Mesenchymal stem cell (in vitro differentiated cells and primary cell): ENCODE data around the gene PPIP5K1.

Source experiments
- DNase-seq: peaks from one replicate; pipeline ENCODE4 v3.0.0-alpha.2; 2013
- H2AFZ ChIP-seq: one replicate; pipeline ENCODE4 v1.6.1; 2013; ENCODE audit warnings: low read depth, mild to moderate bottlenecking, control low read depth, inconsistent platforms, low read length, moderate library complexity
- H2AK5ac ChIP-seq: 2 replicates; pipeline ENCODE4 v1.6.1; 2013; ENCODE audit warnings: low read length, moderate library complexity, mild to moderate bottlenecking, inconsistent platforms; ENCODE audit not compliant: severe bottlenecking
- H2BK120ac ChIP-seq: one replicate; pipeline ENCODE4 v1.6.1; 2013; ENCODE audit warnings: low read depth, mild to moderate bottlenecking, inconsistent platforms, low read length, moderate library complexity
- H2BK12ac ChIP-seq, 2 experiments: one replicate each; pipeline ENCODE4 v1.6.1; 2013; ENCODE audit warnings: inconsistent platforms in 2 of 2, low read length in 2 of 2, mild to moderate bottlenecking in 2 of 2, moderate library complexity in 2 of 2, control low read depth in 1 of 2
- H2BK15ac ChIP-seq: one replicate; pipeline ENCODE4 v1.6.1; 2013; ENCODE audit warnings: mild to moderate bottlenecking, low read depth, inconsistent platforms; ENCODE audit not compliant: poor library complexity, severe bottlenecking
- H2BK5ac ChIP-seq: 2 replicates; pipeline ENCODE4 v1.6.1; 2013; ENCODE audit warnings: low read depth, mild to moderate bottlenecking, low read length, control low read depth, inconsistent platforms; ENCODE audit not compliant: poor library complexity, severe bottlenecking
- H3K14ac ChIP-seq, 2 experiments: one replicate each; pipeline ENCODE4 v1.6.1; 2013; ENCODE audit warnings: inconsistent platforms in 2 of 2, low read length in 2 of 2, control low read depth in 1 of 2, mild to moderate bottlenecking in 1 of 2, moderate library complexity in 1 of 2
- H3K18ac ChIP-seq, 2 experiments: one replicate each; pipeline ENCODE4 v1.6.1; 2013; ENCODE audit warnings: inconsistent platforms in 2 of 2, low read length in 2 of 2, control low read depth in 1 of 2, low read depth in 1 of 2, mild to moderate bottlenecking in 1 of 2
- H3K23ac ChIP-seq, 2 experiments: one replicate each; pipeline ENCODE4 v1.6.1; 2013; ENCODE audit warnings: inconsistent platforms in 2 of 2, low read length in 2 of 2, mild to moderate bottlenecking in 2 of 2, moderate library complexity in 2 of 2, control low read depth in 1 of 2
- H3K27ac ChIP-seq: 2 replicates; pipeline ENCODE4 v1.5.1; 2013; ENCODE audit warnings: mild to moderate bottlenecking, moderate library complexity, low read length, control low read depth, inconsistent platforms; ENCODE audit not compliant: poor library complexity, severe bottlenecking
- H3K27me3 ChIP-seq, 2 experiments: 2 replicates each; pipeline versions ENCODE4 v1.6.1 to v1.7.0; 2013; ENCODE audit warnings: low read length in 2 of 2, mild to moderate bottlenecking in 2 of 2, moderate library complexity in 2 of 2, control low read depth in 1 of 2, inconsistent platforms in 1 of 2; ENCODE audit not compliant: control insufficient read depth in 1 of 2, insufficient read depth in 1 of 2
- H3K36me3 ChIP-seq, 2 experiments: 2 replicates each; pipeline versions ENCODE4 v1.6.1 to v1.7.0; 2013; ENCODE audit warnings: low read length in 2 of 2, control low read depth in 1 of 2, inconsistent platforms in 1 of 2, low read depth in 1 of 2, mild to moderate bottlenecking in 1 of 2; ENCODE audit not compliant: insufficient read depth in 2 of 2, control insufficient read depth in 1 of 2
- H3K4ac ChIP-seq, 2 experiments: one replicate each; pipeline ENCODE4 v1.6.1; 2013; ENCODE audit warnings: inconsistent platforms in 2 of 2, low read length in 2 of 2, mild to moderate bottlenecking in 2 of 2, moderate library complexity in 2 of 2, control low read depth in 1 of 2, low read depth in 1 of 2
- H3K4me1 ChIP-seq: 2 replicates; pipeline ENCODE4 v1.6.1; 2013; ENCODE audit warnings: low read depth, low read length, control low read depth; ENCODE audit not compliant: control insufficient read depth, insufficient read depth
- H3K4me2 ChIP-seq: 2 replicates; pipeline ENCODE4 v1.6.1; 2013; ENCODE audit warnings: low read length, mild to moderate bottlenecking, inconsistent platforms; ENCODE audit not compliant: poor library complexity, severe bottlenecking
- H3K4me3 ChIP-seq, 2 experiments: 2 replicates each; pipeline versions ENCODE4 v1.5.1 to v1.7.0; 2013; ENCODE audit warnings: low read length in 2 of 2, mild to moderate bottlenecking in 2 of 2, control low read depth in 1 of 2, low read depth in 1 of 2; ENCODE audit not compliant: insufficient read depth in 1 of 2
- H3K79me1 ChIP-seq: replicated peaks from 2 replicates; pipeline ENCODE4 v1.6.1; 2013; ENCODE audit warnings: mild to moderate bottlenecking, control low read depth, low read length, inconsistent platforms; ENCODE audit not compliant: poor library complexity, severe bottlenecking
- H3K9ac ChIP-seq: 2 replicates; pipeline ENCODE4 v1.7.0; 2013; ENCODE audit warnings: mild to moderate bottlenecking, low read length, moderate library complexity
- H3K9me3 ChIP-seq: 2 replicates; pipeline ENCODE4 v1.7.0; 2013; ENCODE audit warnings: mild to moderate bottlenecking, low read length; ENCODE audit not compliant: control insufficient read depth
- H4K8ac ChIP-seq: one replicate; pipeline ENCODE4 v1.6.1; 2013; ENCODE audit warnings: inconsistent platforms, mild to moderate bottlenecking, low read length, moderate library complexity
- H4K91ac ChIP-seq: one replicate; pipeline ENCODE4 v1.6.1; 2013; ENCODE audit warnings: mild to moderate bottlenecking, low read length, inconsistent platforms
- WGBS: methylation state at CpG from one replicate; pipeline ENCODE4 v1.1.7; 2013; ENCODE audit warnings: mixed read lengths; 5-methylcytosine and 5-hydroxymethylcytosine counted together

The PPIP5K1 gene

GRCh38 chr15:43545426-43545825, 44.6 kb downstream of the PPIP5K1 start:
- H2BK15ac ChIP-seq, result no peak overlapping the region
- H3K27me3 ChIP-seq, result no peaks in the 10 kb centered on the region
- no peaks in the 10 kb centered on the region for H3K79me1 ChIP-seq
- no peak overlapping the region for H3K4me3 ChIP-seq
- H3K4ac ChIP-seq, result no peak overlapping the region
- H3K27ac ChIP-seq, result no peak overlapping the region
- no peak overlapping the region for H3K18ac ChIP-seq
- no peaks in the 10 kb centered on the region for H3K36me3 ChIP-seq
- no peak overlapping the region for H3K23ac ChIP-seq
- H2BK5ac ChIP-seq, result no peak overlapping the region
- H4K91ac ChIP-seq, result no peak overlapping the region
- no peak overlapping the region for H2BK12ac ChIP-seq
- H2BK120ac ChIP-seq, result no peak overlapping the region
- H3K4me2 ChIP-seq, result no peak overlapping the region
- H2AFZ ChIP-seq, result no peak overlapping the region
- H3K4me1 ChIP-seq, result no peaks in the 10 kb centered on the region
- no peak overlapping the region for H3K9ac ChIP-seq
- no peak overlapping the region for H3K14ac ChIP-seq
- DNase-seq, result no peak
- no peak overlapping the region for H4K8ac ChIP-seq
- WGBS, result 100% methylated on average over 1 of the region's 1 CpG
- no peak overlapping the region for H2AK5ac ChIP-seq
- H3K9me3 ChIP-seq, result peaks cover 4% of the 10 kb centered on the region

GRCh38 chr15:43544266-43544665, 45.7 kb downstream of the PPIP5K1 start:
- no peak overlapping the region for H3K4me3 ChIP-seq
- no peak overlapping the region for H2BK5ac ChIP-seq
- peaks cover 4% of the 10 kb centered on the region for H3K9me3 ChIP-seq
- no peak overlapping the region for H3K4me2 ChIP-seq
- no peak for DNase-seq
- no peak overlapping the region for H4K91ac ChIP-seq
- no peak overlapping the region for H2BK15ac ChIP-seq
- H3K23ac ChIP-seq, result no peak overlapping the region
- H2AK5ac ChIP-seq, result no peak overlapping the region
- H3K18ac ChIP-seq, result no peak overlapping the region
- H4K8ac ChIP-seq, result no peak overlapping the region
- H3K9ac ChIP-seq, result no peak overlapping the region
- no peaks in the 10 kb centered on the region for H3K27me3 ChIP-seq
- no peak overlapping the region for H3K4ac ChIP-seq
- H3K14ac ChIP-seq, result no peak overlapping the region
- no peaks in the 10 kb centered on the region for H3K79me1 ChIP-seq
- H3K27ac ChIP-seq, result no peak overlapping the region
- no peaks in the 10 kb centered on the region for H3K4me1 ChIP-seq
- no peak overlapping the region for H2AFZ ChIP-seq
- H2BK120ac ChIP-seq, result no peak overlapping the region
- H2BK12ac ChIP-seq, result no peak overlapping the region
- no peaks in the 10 kb centered on the region for H3K36me3 ChIP-seq

- Histone ChIP-seq H3K79me1 (no peaks in the 10 kb centered on the region), H3K4me1 (no peaks in the 10 kb centered on the region), H2BK15ac (no peak overlapping the region), H4K91ac (no peak overlapping the region), H3K27ac (no peak overlapping the region), H3K4ac (no peak overlapping the region), H3K14ac (no peak overlapping the region), H3K18ac (no peak overlapping the region), H3K36me3 (no peaks in the 10 kb centered on the region), H2AFZ (no peak overlapping the region), H2BK120ac (no peak overlapping the region), H3K23ac (no peak overlapping the region), H4K8ac (no peak overlapping the region), H3K9me3 (no peaks in the 10 kb centered on the region), H2BK5ac (no peak overlapping the region), H2BK12ac (no peak overlapping the region), H3K9ac (no peak overlapping the region), H3K27me3 (no peaks in the 10 kb centered on the region), H2AK5ac (no peak overlapping the region), H3K4me2 (no peak overlapping the region), H3K4me3 (no peak overlapping the region)
- peak; percentile 30 for DNase-seq
These were observed 48.2 kb downstream of the PPIP5K1 start for GRCh38 chr15:43541785-43542184.

- no peaks in the 10 kb centered on the region for H3K27me3 ChIP-seq
- H3K4ac ChIP-seq, result no peak overlapping the region
- H2BK5ac ChIP-seq, result no peak overlapping the region
- no peak overlapping the region for H2BK12ac ChIP-seq
- H3K27ac ChIP-seq, result no peak overlapping the region
- DNase-seq, result no peak
- H3K18ac ChIP-seq, result no peak overlapping the region
- no peak overlapping the region for H2BK120ac ChIP-seq
- H4K91ac ChIP-seq, result no peak overlapping the region
- H3K23ac ChIP-seq, result no peak overlapping the region
- H3K14ac ChIP-seq, result no peak overlapping the region
- peaks cover 3% of the 10 kb centered on the region for H3K4me1 ChIP-seq
- H3K4me2 ChIP-seq, result no peak overlapping the region
- H2AFZ ChIP-seq, result no peak overlapping the region
- no peak overlapping the region for H2BK15ac ChIP-seq
- 100% methylated on average over 2 of the region's 2 CpGs for WGBS
- H3K79me1 ChIP-seq, result no peaks in the 10 kb centered on the region
- no peak overlapping the region for H4K8ac ChIP-seq
- peaks cover 0 to 9% of the 10 kb centered on the region in 2 experiments for H3K36me3 ChIP-seq
- no peak overlapping the region for H2AK5ac ChIP-seq
- no peak overlapping the region for H3K4me3 ChIP-seq
- H3K9ac ChIP-seq, result peak overlapping the region; percentile 9
- no peaks in the 10 kb centered on the region for H3K9me3 ChIP-seq
These were observed 51.9 kb downstream of the PPIP5K1 start for GRCh38 chr15:43538091-43538490.
